Karpas-422 (cell line): Measurements from ENCODE around the gene NUCKS1. TPM values are rescaled to one million over a fixed set of nuclear protein-coding genes. Genes with fewer than 3 reads are reported as not detected.

ENCODE experiments used
- DNase-seq: peaks from one replicate; pipeline ENCODE4 v3.0.0-alpha.2; 2015
- H2AFZ ChIP-seq: fragments of 200-600 bp; sonication (generic); 2 replicates; pipeline ENCODE4 v1.6.1; 2014; ENCODE audit warnings: antibody characterized with exemption, low read length, mixed read lengths
- H3K27ac ChIP-seq: fragments of 200-600 bp; sonication (generic); 2 replicates; pipeline ENCODE4 v1.5.1; 2014; ENCODE audit warnings: mild to moderate bottlenecking, low read length, moderate library complexity
- H3K27me3 ChIP-seq: fragments of 200-600 bp; sonication (generic); 2 replicates; pipeline ENCODE4 v1.6.1; 2014; ENCODE audit warnings: low read length, mixed read lengths
- H3K36me3 ChIP-seq: fragments of 200-600 bp; sonication (generic); 2 replicates; pipeline ENCODE4 v1.6.1; 2014; ENCODE audit warnings: low read length, mixed read lengths; ENCODE audit not compliant: insufficient read depth
- H3K4me1 ChIP-seq: fragments of 200-600 bp; sonication (generic); 2 replicates; pipeline ENCODE4 v1.6.1; 2014; ENCODE audit warnings: mild to moderate bottlenecking, low read length, mixed read lengths
- H3K4me2 ChIP-seq: fragments of 200-600 bp; sonication (generic); 2 replicates; pipeline ENCODE4 v1.6.1; 2014; ENCODE audit warnings: low read length, low read depth, mild to moderate bottlenecking; ENCODE audit not compliant: poor library complexity, severe bottlenecking
- H3K4me3 ChIP-seq: fragments of 200-600 bp; sonication (generic); 2 replicates; pipeline ENCODE4 v1.5.1; 2014; ENCODE audit warnings: mild to moderate bottlenecking, antibody characterized with exemption, low read length, mixed read lengths
- H3K79me2 ChIP-seq: fragments of 200-600 bp; sonication (generic); 2 replicates; pipeline ENCODE4 v1.6.1; 2014; ENCODE audit warnings: mild to moderate bottlenecking, low read length, mixed read lengths
- H3K9ac ChIP-seq: fragments of 200-600 bp; sonication (generic); 2 replicates; pipeline ENCODE4 v1.6.0; 2014; ENCODE audit warnings: low read length
- H3K9me2 ChIP-seq: fragments of 200-600 bp; sonication (generic), shearing (Covaris generic); replicated peaks from 2 replicates; pipeline ENCODE4 v1.6.0; 2014; ENCODE audit warnings: mild to moderate bottlenecking, low read length, moderate library complexity; ENCODE audit not compliant: insufficient read depth
- H3K9me3 ChIP-seq: fragments of 300-700, 200-600 bp; sonication (generic); 2 replicates; pipeline ENCODE4 v1.6.1; 2014; ENCODE audit warnings: low read length, mixed read lengths
- H4K20me1 ChIP-seq: fragments of 200-600 bp; sonication (generic); 2 replicates; pipeline ENCODE4 v1.6.1; 2014; ENCODE audit warnings: mild to moderate bottlenecking, antibody characterized with exemption, low read length, low read depth; ENCODE audit not compliant: insufficient read depth
- total RNA-seq: library from RNA; depleted of rRNA; stranded (reverse); fragments of >200 nt; shearing (Covaris generic); gene quantifications from 2 replicates; pipeline ENCODE4 v1.2.3, GENCODE V29; 2014; ENCODE audit warnings: low replicate concordance; rRNA removed

Gene NUCKS1, protein sequence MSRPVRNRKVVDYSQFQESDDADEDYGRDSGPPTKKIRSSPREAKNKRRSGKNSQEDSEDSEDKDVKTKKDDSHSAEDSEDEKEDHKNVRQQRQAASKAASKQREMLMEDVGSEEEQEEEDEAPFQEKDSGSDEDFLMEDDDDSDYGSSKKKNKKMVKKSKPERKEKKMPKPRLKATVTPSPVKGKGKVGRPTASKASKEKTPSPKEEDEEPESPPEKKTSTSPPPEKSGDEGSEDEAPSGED
- 36.4 and 56.9 TPM in 2 replicates for total RNA-seq

DNA sequence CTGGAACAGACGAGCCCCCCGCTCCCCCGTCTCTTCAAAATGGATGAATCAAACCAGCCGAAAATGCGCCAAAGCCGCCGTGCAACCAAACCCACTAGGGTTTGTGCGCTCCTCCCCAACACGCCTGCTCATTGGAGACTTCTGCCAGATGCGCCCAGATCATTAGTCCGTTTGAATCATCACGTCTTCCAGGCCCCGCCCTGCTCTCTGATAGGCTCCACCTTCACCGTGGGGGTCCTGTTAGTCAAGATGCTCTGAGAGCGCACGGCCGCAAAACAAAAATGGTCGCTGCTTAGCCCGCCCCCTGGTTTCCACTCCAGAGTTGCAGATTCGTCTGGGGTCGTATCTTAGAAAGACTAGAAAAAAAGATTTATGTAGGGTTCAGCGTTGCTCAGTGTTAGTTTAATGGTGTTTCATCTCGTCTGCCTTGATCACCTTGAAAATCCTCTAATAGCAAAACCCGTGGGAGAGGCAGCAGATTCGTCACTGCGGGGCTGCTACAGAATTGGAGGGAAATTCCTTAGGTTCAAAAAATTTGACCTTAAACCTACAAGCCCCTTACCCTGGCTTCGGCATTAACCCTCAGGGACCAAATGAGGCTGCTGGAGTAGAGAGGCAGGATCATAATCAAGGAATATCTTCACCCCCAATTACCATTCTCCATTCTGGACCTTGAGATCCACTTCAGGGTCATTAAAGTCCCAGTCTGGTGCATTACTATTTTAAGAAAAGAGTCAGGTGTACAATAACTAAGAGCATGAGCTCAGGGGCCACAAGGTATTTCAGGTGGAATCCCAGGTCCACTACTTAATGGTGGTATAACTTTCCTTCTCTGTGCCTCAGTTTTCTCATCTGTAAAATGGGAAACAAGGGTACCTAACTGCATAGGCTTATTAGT is at the start of gene NUCKS1:
Gene NUCKS1 (minus strand): TSS at position 45 of the 898 bp plus-strand sequence. CDS start 209 bp downstream, outside the sequence.
- no peaks in the 10 kb centered on the region for H3K27me3 ChIP-seq
- H4K20me1 ChIP-seq = peaks cover 13% of the 10 kb centered on the region
- no peaks in the 10 kb centered on the region for H3K9me3 ChIP-seq
- peaks cover 36% of the 10 kb centered on the region for H3K4me1 ChIP-seq
- peaks cover 4% of the 10 kb centered on the region; the same call in 1 of the 2 replicates for H3K36me3 ChIP-seq
- H3K4me3 ChIP-seq = peak within 1 kb of the TSS; percentile 84
- no peaks in the 10 kb centered on the region for H3K9me2 ChIP-seq
- peak within 1 kb of the TSS; percentile 89 for H3K4me2 ChIP-seq
- peak within 1 kb of the TSS; percentile 94 for H2AFZ ChIP-seq
- H3K9ac ChIP-seq = peak within 1 kb of the TSS; percentile 89
- peak within 1 kb of the TSS; percentile 80 for H3K27ac ChIP-seq
- peaks cover 44% of the 10 kb centered on the region for H3K79me2 ChIP-seq
- peak; percentile 99 for DNase-seq

- H3K4me2 ChIP-seq = no peak overlapping the region
- no peak for DNase-seq
- H3K9me3 ChIP-seq = no peaks in the 10 kb centered on the region
- no peaks in the 10 kb centered on the region for H3K79me2 ChIP-seq
- H3K9me2 ChIP-seq = no peaks in the 10 kb centered on the region
- 0 out of 2 replicates have a peak, but pooled peaks cover 9% of the 10 kb centered on the region for H4K20me1 ChIP-seq
- H3K4me1 ChIP-seq = peaks cover 18% of the 10 kb centered on the region
- H3K36me3 ChIP-seq = no peaks in the 10 kb centered on the region
- no peaks in the 10 kb centered on the region for H3K27me3 ChIP-seq
- H3K9ac ChIP-seq = no peak overlapping the region
- no peak overlapping the region for H3K27ac ChIP-seq
- H3K4me3 ChIP-seq = no peak overlapping the region
- no peak overlapping the region for H2AFZ ChIP-seq
Measured at GRCh38 chr1:205798577-205798976, 48.6 kb upstream of the NUCKS1 start.

DNA sequence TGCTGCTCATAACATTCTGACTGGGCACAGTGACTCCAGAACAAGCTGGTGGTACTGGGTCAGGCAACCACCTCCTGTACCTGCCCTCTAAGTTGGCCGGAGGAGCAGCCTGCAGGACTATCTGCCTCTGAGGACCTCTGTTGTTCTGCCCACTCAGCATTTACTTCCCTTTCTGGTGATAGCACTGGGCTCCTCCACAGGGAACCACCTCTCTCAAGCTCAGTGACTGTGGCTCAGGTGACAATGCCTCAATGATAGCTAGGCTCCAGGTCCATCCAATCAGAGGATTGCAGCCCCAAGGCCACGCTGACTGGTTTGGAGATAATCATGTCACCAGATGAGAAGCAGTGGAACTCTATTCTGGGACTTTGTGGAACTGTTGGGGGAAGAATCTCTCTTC is 47.2 kb upstream of the NUCKS1 start:
- DNase-seq = no peak
- no peaks in the 10 kb centered on the region for H3K79me2 ChIP-seq
- H3K36me3 ChIP-seq = no peaks in the 10 kb centered on the region
- 0 out of 2 replicates have a peak, but pooled peaks cover 9% of the 10 kb centered on the region for H4K20me1 ChIP-seq
- no peaks in the 10 kb centered on the region for H3K9me3 ChIP-seq
- H2AFZ ChIP-seq = no peak overlapping the region
- peaks cover 32% of the 10 kb centered on the region for H3K4me1 ChIP-seq
- H3K4me2 ChIP-seq = no peak overlapping the region
- H3K4me3 ChIP-seq = no peak overlapping the region
- H3K27ac ChIP-seq = no peak overlapping the region
- no peaks in the 10 kb centered on the region for H3K27me3 ChIP-seq
- no peak overlapping the region for H3K9ac ChIP-seq
- no peaks in the 10 kb centered on the region for H3K9me2 ChIP-seq

DNA sequence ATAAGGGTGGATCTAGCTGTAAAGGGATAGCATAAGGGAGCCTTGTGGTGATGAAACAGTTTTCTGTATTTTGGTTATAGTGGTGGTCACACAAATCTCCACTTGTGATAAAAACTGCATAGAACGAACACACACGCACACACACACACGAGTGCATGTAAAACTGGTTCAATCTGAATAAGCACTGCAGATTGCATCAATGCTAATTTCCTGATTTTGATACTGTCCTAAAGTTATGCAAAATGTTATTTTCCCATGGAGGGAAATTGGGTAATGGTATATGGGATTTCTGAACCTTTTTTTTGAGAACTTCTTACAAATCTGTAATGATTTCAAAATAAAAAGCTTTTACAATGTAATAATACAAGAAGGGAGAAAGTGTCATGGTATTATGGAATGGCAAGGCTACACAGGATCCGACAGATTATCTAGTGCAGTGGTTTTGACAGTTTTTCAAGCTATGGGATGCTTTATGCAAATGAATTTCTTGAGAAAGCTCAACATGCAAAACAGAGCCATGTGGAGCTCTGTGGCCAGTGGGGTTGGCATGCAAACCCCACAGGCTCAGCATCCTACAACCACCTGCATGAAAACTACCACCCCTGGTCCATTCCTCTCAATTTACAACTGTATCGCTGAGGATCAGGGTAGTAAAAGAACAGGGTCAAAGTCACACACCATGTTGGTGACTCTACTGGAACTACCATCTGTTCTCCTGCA is 44.2 kb upstream of the NUCKS1 start:
- no peaks in the 10 kb centered on the region for H3K9me2 ChIP-seq
- H3K4me2 ChIP-seq = peak overlapping the region; percentile 56
- H3K4me1 ChIP-seq = peaks cover 38% of the 10 kb centered on the region
- H3K9ac ChIP-seq = 0 out of 2 replicates have a peak overlapping the region, but pooled peaks have one; percentile 11
- no peaks in the 10 kb centered on the region for H4K20me1 ChIP-seq
- H2AFZ ChIP-seq = no peak overlapping the region
- peak; percentile 75 for DNase-seq
- H3K27ac ChIP-seq = no peak overlapping the region
- H3K27me3 ChIP-seq = no peaks in the 10 kb centered on the region
- no peaks in the 10 kb centered on the region for H3K79me2 ChIP-seq
- peak overlapping the region; percentile 34; the same call in 1 of the 2 replicates for H3K4me3 ChIP-seq
- no peaks in the 10 kb centered on the region for H3K36me3 ChIP-seq
- no peaks in the 10 kb centered on the region for H3K9me3 ChIP-seq

- Histone ChIP-seq H3K27me3 (no peaks in the 10 kb centered on the region), H3K9me3 (no peaks in the 10 kb centered on the region), H3K4me2 (peak overlapping the region; percentile 56), H3K36me3 (no peaks in the 10 kb centered on the region), H3K4me3 (peak overlapping the region; percentile 30; the same call in 1 of the 2 replicates), H3K79me2 (no peaks in the 10 kb centered on the region), H3K4me1 (peaks cover 38% of the 10 kb centered on the region), H4K20me1 (no peaks in the 10 kb centered on the region), H3K9me2 (no peaks in the 10 kb centered on the region), H3K27ac (peak overlapping the region; percentile 6; the same call in 1 of the 2 replicates), H3K9ac (peak overlapping the region; percentile 5; the same call in 1 of the 2 replicates), H2AFZ (no peak overlapping the region)
- DNase-seq = no peak
Measured at GRCh38 chr1:205792961-205793673, 43.1 kb upstream of the NUCKS1 start.

GRCh38 chr1:205792481-205792881 is 42.5 kb upstream of the NUCKS1 start:
- DNase-seq = peak; percentile 73
- no peaks in the 10 kb centered on the region for H3K27me3 ChIP-seq
- peak overlapping the region; percentile 56 for H3K4me2 ChIP-seq
- peak overlapping the region; percentile 6; the same call in 1 of the 2 replicates for H3K27ac ChIP-seq
- no peak overlapping the region for H2AFZ ChIP-seq
- H3K9ac ChIP-seq = peak overlapping the region; percentile 5; the same call in 1 of the 2 replicates
- H3K4me1 ChIP-seq = peaks cover 38% of the 10 kb centered on the region
- H3K79me2 ChIP-seq = no peaks in the 10 kb centered on the region
- H4K20me1 ChIP-seq = no peaks in the 10 kb centered on the region
- H3K4me3 ChIP-seq = peak overlapping the region; percentile 30; the same call in 1 of the 2 replicates
- H3K9me2 ChIP-seq = no peaks in the 10 kb centered on the region
- H3K36me3 ChIP-seq = no peaks in the 10 kb centered on the region
- H3K9me3 ChIP-seq = no peaks in the 10 kb centered on the region

- Histone ChIP-seq H3K9ac (no peak overlapping the region), H3K9me3 (no peaks in the 10 kb centered on the region), H3K4me1 (peaks cover 38% of the 10 kb centered on the region), H3K9me2 (no peaks in the 10 kb centered on the region), H2AFZ (no peak overlapping the region), H3K4me3 (no peak overlapping the region), H3K4me2 (peak overlapping the region; percentile 56), H3K79me2 (no peaks in the 10 kb centered on the region), H3K27ac (no peak overlapping the region), H4K20me1 (no peaks in the 10 kb centered on the region), H3K27me3 (no peaks in the 10 kb centered on the region), H3K36me3 (no peaks in the 10 kb centered on the region)
- peak; percentile 87 for DNase-seq
Measured at GRCh38 chr1:205791568-205792180, 41.7 kb upstream of the NUCKS1 start.
